Measurements from ENCODE around the gene ABL2.

DNA sequence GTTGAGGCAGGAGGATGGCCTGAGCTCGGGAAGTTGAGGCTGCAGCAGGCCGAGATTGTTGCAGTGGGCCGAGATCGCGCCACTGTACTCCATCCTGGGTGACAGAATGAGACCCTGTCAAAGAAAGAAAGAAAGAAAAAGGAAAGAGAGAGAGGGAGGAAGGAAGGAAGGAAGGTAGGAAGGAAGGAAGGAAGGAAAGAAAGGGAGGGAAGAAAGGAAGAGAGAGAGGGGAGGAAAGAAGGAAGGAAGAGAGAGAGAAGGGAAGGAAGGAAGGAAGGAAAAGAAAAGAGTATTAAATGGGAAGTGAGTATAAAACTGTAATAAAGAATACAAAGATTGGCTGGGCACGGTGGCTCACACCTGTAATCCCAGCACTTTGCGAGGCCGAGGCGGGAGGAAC is 18.4 kb upstream of the ABL2 start:
- TF ChIP-seq TAF1 (IDR thresholded peaks at IDR 0.05; ENCODE audit: borderline replicate concordance, low read depth, low read length) (no peak), POLR2AphosphoS5 (IDR thresholded peaks at IDR 0.05; ENCODE audit: low read depth, low read length) (no peak), POLR2A (IDR thresholded peaks at IDR 0.05; ENCODE audit: low read depth, low read length) (no peak)
